CD14-positive monocyte (primary cell): ENCODE results near the gene GNAT2. TPM values are rescaled to one million over a fixed set of nuclear protein-coding genes. Genes with fewer than 3 reads are reported as not detected.
A peak's percentile ranks its signal among the peaks of the same experiment; 100 is the strongest.

ENCODE experiments used
- DNase-seq, 3 donors: peaks; one replicate each; pipeline ENCODE4 v3.0.0-alpha.2; 2011 to 2022
- H2AFZ ChIP-seq: 2 replicates; pipeline ENCODE4 v1.6.0; 2012; ENCODE audit warnings: mild to moderate bottlenecking, low read depth, low read length, inconsistent platforms; ENCODE audit not compliant: insufficient read depth, poor library complexity, severe bottlenecking
- H3K27ac ChIP-seq, 2 donors: 1 replicate in 1 of 2; 2 replicates in 1 of 2; pipeline ENCODE4 v1.5.1; 2012 to 2013; ENCODE audit warnings: low read length in 2 of 2, control low read depth in 1 of 2, inconsistent platforms in 1 of 2, low read depth in 1 of 2, mild to moderate bottlenecking in 1 of 2
- H3K27me3 ChIP-seq, 2 donors: one replicate each; pipeline versions ENCODE4 v1.6.0 to v1.6.1; 2011 to 2013; ENCODE audit warnings: low read length in 2 of 2; ENCODE audit not compliant: control insufficient read depth in 2 of 2, insufficient read depth in 2 of 2
- H3K36me3 ChIP-seq, 2 donors: replicated peaks in 1 of 2; 1 replicate in 1 of 2; 2 replicates in 1 of 2; pipeline versions ENCODE4 v1.5.1 to v1.6.1; 2012 to 2013; ENCODE audit warnings: low read length in 2 of 2, control low read depth in 1 of 2, inconsistent platforms in 1 of 2, mild to moderate bottlenecking in 1 of 2; ENCODE audit not compliant: insufficient read depth in 2 of 2, control insufficient read depth in 1 of 2
- H3K4me1 ChIP-seq, 2 donors: 1 replicate in 1 of 2; 2 replicates in 1 of 2; pipeline versions ENCODE4 v1.5.1 to v1.6.1; 2012 to 2013; ENCODE audit warnings: low read length in 2 of 2, control low read depth in 1 of 2, inconsistent platforms in 1 of 2, mild to moderate bottlenecking in 1 of 2, moderate library complexity in 1 of 2; ENCODE audit not compliant: insufficient read depth in 2 of 2, control insufficient read depth in 1 of 2
- H3K4me2 ChIP-seq: replicated peaks from 2 replicates; pipeline ENCODE3; 2012; ENCODE audit warnings: low read length, moderate library complexity, mild to moderate bottlenecking; ENCODE audit not compliant: poor library complexity, severe bottlenecking; ENCODE audit errors: extremely low read depth
- H3K4me3 ChIP-seq, 3 experiments: fragments of 200-600 bp in 1 of 3; sonication (generic) in 1 of 3; replicated peaks in 1 of 3; 1 replicate in 2 of 3; 2 replicates in 1 of 3; pipeline ENCODE4 v1.5.1; 2011 to 2013; ENCODE audit warnings: low read length in 3 of 3, mild to moderate bottlenecking in 3 of 3, control low read depth in 2 of 3, low read depth in 2 of 3, inconsistent platforms in 1 of 3, moderate library complexity in 1 of 3
- H3K79me2 ChIP-seq: 2 replicates; pipeline ENCODE4 v1.6.0; 2012; ENCODE audit warnings: mild to moderate bottlenecking, control low read depth, inconsistent platforms, low read length, moderate library complexity; ENCODE audit not compliant: insufficient read depth
- H3K9ac ChIP-seq: 2 replicates; pipeline ENCODE4 v1.6.0; 2017; ENCODE audit warnings: low read length, mild to moderate bottlenecking; ENCODE audit not compliant: insufficient read depth, poor library complexity, severe bottlenecking
- H3K9me3 ChIP-seq, 2 donors: replicated peaks in 1 of 2; 1 replicate in 1 of 2; 2 replicates in 1 of 2; pipeline versions ENCODE4 v1.5.1 to v1.6.1; 2012 to 2013; ENCODE audit warnings: low read length in 2 of 2, control low read depth in 1 of 2; ENCODE audit not compliant: control insufficient read depth in 1 of 2, insufficient read depth in 1 of 2
- H4K20me1 ChIP-seq: 2 replicates; pipeline ENCODE4 v1.6.0; 2012; ENCODE audit warnings: mild to moderate bottlenecking, low read length, control low read depth, moderate library complexity; ENCODE audit not compliant: insufficient read depth
- H3K27ac Mint-ChIP-seq, 7 donors: one replicate each; pipeline ENCODE4 v1.8.0; 2020; ENCODE audit warnings: mild to moderate bottlenecking in 7 of 7, mixed read lengths in 7 of 7, moderate library complexity in 6 of 7, inconsistent platforms in 2 of 7
- H3K27me3 Mint-ChIP-seq, 3 donors: one replicate each; pipeline ENCODE4 v1.8.0; 2021 to 2022; ENCODE audit warnings: low read depth in 3 of 3, mild to moderate bottlenecking in 3 of 3, mixed read lengths in 3 of 3, moderate library complexity in 3 of 3, inconsistent platforms in 1 of 3
- H3K36me3 Mint-ChIP-seq, 2 donors: one replicate each; pipeline ENCODE4 v1.8.0; 2020; ENCODE audit warnings: mixed read lengths in 2 of 2, inconsistent platforms in 1 of 2, mild to moderate bottlenecking in 1 of 2
- H3K4me1 Mint-ChIP-seq: one replicate; pipeline ENCODE4 v1.8.0; 2020; ENCODE audit warnings: mild to moderate bottlenecking, mixed read lengths
- H3K4me3 Mint-ChIP-seq, 2 donors: one replicate each; pipeline ENCODE4 v1.8.0; 2020; ENCODE audit warnings: mild to moderate bottlenecking in 2 of 2, mixed read lengths in 2 of 2, moderate library complexity in 1 of 2
- H3K9me3 Mint-ChIP-seq, 7 donors: one replicate each; pipeline ENCODE4 v1.8.0; 2020 to 2022; ENCODE audit warnings: mixed read lengths in 7 of 7, mild to moderate bottlenecking in 6 of 7, moderate library complexity in 6 of 7, inconsistent platforms in 2 of 7
- CTCF ChIP-seq: fragments of 200-600 bp; IDR thresholded peaks from one replicate; pipeline ENCODE4 v1.8.0; 2022; ENCODE audit warnings: antibody characterized with exemption, mild to moderate bottlenecking
- WGBS: methylation state at CpG from one replicate; pipeline ENCODE4 v1.1.5; 2013; ENCODE audit warnings: missing lambda C conversion rate; ENCODE audit not compliant: insufficient coverage; 5-methylcytosine and 5-hydroxymethylcytosine counted together
- intact Hi-C, 2 donors: fragments of 100-400 bp; cut with micrococcal nuclease; formaldehyde crosslinking; loops; one replicate each; pipeline versions ENCODE4 v1.15.0 to v1.15.1; 2023
- polyA minus RNA-seq: library from RNA; depleted of rRNA, polyadenylated mRNA; stranded (reverse); fragments of >200 nt; gene quantifications from 2 replicates; pipeline ENCODE4 v1.2.3, GENCODE V29; 2012
- polyA plus RNA-seq, 3 donors: library from polyadenylated mRNA; depleted of rRNA in 1 of 3; unstranded in 2 of 3; stranded (reverse) in 1 of 3; fragments of 300-500 nt in 2 of 3; fragments of >200 nt in 1 of 3; fragmentation: Illumina TruSeq in 2 of 3; gene quantifications; 1 replicate in 2 of 3; 2 replicates in 1 of 3; pipeline ENCODE4 v1.2.3, GENCODE V29; 2012 to 2021
- total RNA-seq, 12 experiments: library from RNA in 1 of 12; stranded (reverse) in 1 of 12; fragments of 120-200 nt in 1 of 12; gene quantifications; one replicate each; pipeline ENCODE4 v1.2.4 and lab custom pipeline; 2013 to 2026; ENCODE audit warnings: mixed read lengths in 6 of 12, inconsistent platforms in 1 of 12

Gene GNAT2
- total RNA-seq (2013), result not detected
- polyA plus RNA-seq (under 1 TPM in 1 of 3 donors, not detected in 2; 0.05 TPM), polyA minus RNA-seq (not detected in 2 replicates), total RNA-seq (lab: John Stamatoyannopoulos, UW) (0 to 1.2 (median 0.68) reads per million in 11 experiments)

GRCh38 chr1:109619576-109620400 lies at the start of gene GNAT2, which contains the start of gene AMPD2:
GNAT2 (minus strand) TSS chr1:109619616; CDS start chr1:109612870, 6,746 bp downstream.
AMPD2 (plus strand) TSS chr1:109619837; CDS start chr1:109621176, 1,339 bp downstream.
- intact Hi-C loops, result loop anchor here (2.0 to 5.0 kb wide), 3 partner anchors 71 to 203 kb away; partner anchors contain the start of gene GNAI3 (in 2 of the 2)
- Mint-ChIP-seq H3K4me3 (peak within 1 kb of the TSS; percentile 92 to 97), H3K4me1 (peaks cover 76% of the 10 kb centered on the region), H3K36me3 (peaks cover 6 to 26% of the 10 kb centered on the region in 2 donors), H3K27me3 (peaks cover 0 to 3% (median 0%) of the 10 kb centered on the region in 3 donors), H3K27ac (peak within 1 kb of the TSS; percentile 99 to 100 (median 99)), H3K9me3 (peaks cover 0 to 2% (median 2%) of the 10 kb centered on the region in 7 donors)
- Histone ChIP-seq H3K79me2 (peaks cover 56% of the 10 kb centered on the region), H3K27me3 (no peaks in the 10 kb centered on the region), H3K27ac (peak within 1 kb of the TSS; percentile 99), H3K4me1 (peaks cover 78 to 85% of the 10 kb centered on the region in 2 donors), H3K4me2 (peak within 1 kb of the TSS; percentile 97), H3K36me3 (no peaks in the 10 kb centered on the region), H3K9me3 (no peaks in the 10 kb centered on the region), H3K4me3 (peak within 1 kb of the TSS; percentile 77 to 96 (median 96)), H4K20me1 (peaks cover 40% of the 10 kb centered on the region), H3K9ac (peak within 1 kb of the TSS; percentile 98), H2AFZ (no peak within 1 kb of the TSS)
- no peak for TF ChIP-seq CTCF
- DNase-seq, result peak; percentile 97 to 99 (median 98)
- WGBS, result under 1% methylated on average over 45 of the region's 47 CpGs

DNA sequence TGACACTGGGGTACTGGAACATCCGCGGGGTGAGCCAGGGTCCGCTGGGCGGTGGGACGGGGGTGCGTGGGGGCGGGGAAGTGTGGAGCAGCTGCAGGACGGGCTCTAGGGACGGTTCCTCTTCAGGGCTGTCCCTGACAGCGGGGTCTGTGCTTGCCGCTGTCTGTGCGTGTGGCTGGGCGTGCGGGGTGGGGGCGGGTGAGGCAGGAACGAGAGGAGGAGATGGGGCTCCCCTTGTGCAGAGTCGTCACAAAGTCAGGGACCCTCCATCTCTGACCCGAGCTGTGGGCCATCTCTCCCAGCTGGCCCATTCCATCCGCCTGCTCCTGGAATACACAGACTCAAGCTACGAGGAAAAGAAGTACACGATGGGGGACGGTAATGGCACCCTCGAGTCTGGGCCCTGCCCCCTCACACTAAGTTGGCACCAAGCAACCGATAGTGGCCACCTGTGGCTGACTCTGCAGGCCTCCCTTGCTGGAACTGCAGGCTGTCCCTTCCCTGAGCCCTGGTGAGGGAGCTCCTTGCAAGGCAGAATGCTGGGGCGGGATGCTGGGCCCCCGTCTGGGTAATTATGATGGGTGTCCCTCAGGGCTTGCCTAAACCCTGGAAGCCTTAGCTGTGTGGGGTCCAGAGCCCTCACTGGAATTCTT lies 48.8 kb upstream of the GNAT2 start:
- DNase-seq, result no peak
- no peak overlapping the region for H3K9ac ChIP-seq
- intact Hi-C loops, result no loop called here
- no peaks in the 10 kb centered on the region for H3K36me3 ChIP-seq
- no peak for TF ChIP-seq CTCF
- Mint-ChIP-seq H3K36me3 (peaks cover 2 to 3% of the 10 kb centered on the region in 2 donors), H3K4me3 (peak overlapping the region; percentile 77 to 85), H3K4me1 (peaks cover 22% of the 10 kb centered on the region), H3K9me3 (peaks cover 0 to 8% (median 0%) of the 10 kb centered on the region in 7 donors), H3K27me3 (peaks cover 3 to 10% (median 4%) of the 10 kb centered on the region in 3 donors), H3K27ac (peak overlapping the region in 2 of 7 donors; percentile 22 to 46)
- no peaks in the 10 kb centered on the region for H3K9me3 ChIP-seq
- WGBS, result 4% methylated on average over 14 of the region's 26 CpGs
- no peaks in the 10 kb centered on the region for H3K27me3 ChIP-seq
- H3K27ac ChIP-seq, result no peak overlapping the region
- H3K4me2 ChIP-seq, result peak overlapping the region; percentile 77
- no peaks in the 10 kb centered on the region for H3K79me2 ChIP-seq
- peaks cover 9 to 12% of the 10 kb centered on the region in 2 donors for H3K4me1 ChIP-seq
- H3K4me3 ChIP-seq, result peak overlapping the region; percentile 19 to 61 (median 24)
- H4K20me1 ChIP-seq, result no peaks in the 10 kb centered on the region
- peak overlapping the region; percentile 75 for H2AFZ ChIP-seq
